A673 (cell line): Measurements from ENCODE around the gene PCDH19.

Source experiments
- CTCF ChIP-seq: fragments of 300-800, 200-600 bp; sonication (generic); conservative IDR thresholded peaks from 2 replicates; pipeline ENCODE4 v1.5.1; 2017; ENCODE audit warnings: low read depth, mild to moderate bottlenecking, antibody characterized with exemption, low read length, moderate library complexity, mixed read lengths
- EZH2 ChIP-seq: fragments of 200-600 bp; sonication (generic); IDR thresholded peaks from 2 replicates; pipeline ENCODE4 v1.6.1; 2017; ENCODE audit warnings: borderline replicate concordance, low read depth, mild to moderate bottlenecking, mixed read lengths, antibody characterized with exemption, low read length; ENCODE audit not compliant: poor library complexity, severe bottlenecking

GRCh38 chrX:100376576-100376975 is 33.5 kb downstream of the PCDH19 start:
- TF ChIP-seq CTCF (no peak), EZH2 (no peak)
